ENCODE data around the gene PRDM16.

Gene PRDM16

DNA sequence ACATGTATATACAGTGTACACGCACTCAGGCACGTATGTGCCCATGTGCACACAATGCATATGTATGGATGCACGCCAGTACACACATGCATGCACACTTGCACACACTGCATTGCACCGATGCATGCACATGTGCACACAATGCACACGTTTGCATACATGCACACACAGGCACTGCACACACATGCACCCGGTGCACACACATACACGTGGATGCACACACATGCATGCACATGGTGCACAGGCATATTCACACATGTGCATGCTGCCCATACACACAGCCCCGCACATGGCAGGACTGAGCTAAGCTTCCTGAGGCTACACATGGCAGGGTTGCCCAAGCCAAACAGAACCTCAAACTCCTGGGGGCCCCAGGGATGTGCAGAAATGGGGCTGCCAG lies 405.0 kb downstream of the PRDM16 start:
- DNase-seq, result no peak

- no peak for DNase-seq
These were observed 405.4 kb downstream of the PRDM16 start for GRCh38 chr1:3474421-3474820.

GRCh38 chr1:3475839-3476573 lies 407.0 kb downstream of the PRDM16 start:
- no peak for DNase-seq

DNA sequence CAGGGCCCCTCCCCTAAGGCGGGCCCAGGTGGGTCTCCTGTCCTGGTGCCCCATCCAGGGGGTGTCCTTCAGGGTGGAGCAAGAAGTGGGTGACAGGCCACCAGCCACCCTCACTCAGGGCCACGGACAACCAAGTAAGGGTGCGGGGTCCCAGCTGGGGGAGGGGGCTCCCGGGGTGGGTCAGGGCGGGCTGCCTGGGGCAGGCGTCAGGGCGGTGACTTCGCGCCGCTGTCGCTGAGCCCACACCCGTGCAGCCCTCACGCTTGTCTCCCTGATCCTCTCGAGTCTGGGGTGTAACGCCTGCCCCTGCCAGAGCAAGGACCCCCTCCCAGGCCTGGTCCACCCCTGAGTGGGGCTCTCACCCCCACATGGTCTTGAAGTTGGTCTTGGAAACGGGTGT lies 407.7 kb downstream of the PRDM16 start:
- DNase-seq, result no peak

DNA sequence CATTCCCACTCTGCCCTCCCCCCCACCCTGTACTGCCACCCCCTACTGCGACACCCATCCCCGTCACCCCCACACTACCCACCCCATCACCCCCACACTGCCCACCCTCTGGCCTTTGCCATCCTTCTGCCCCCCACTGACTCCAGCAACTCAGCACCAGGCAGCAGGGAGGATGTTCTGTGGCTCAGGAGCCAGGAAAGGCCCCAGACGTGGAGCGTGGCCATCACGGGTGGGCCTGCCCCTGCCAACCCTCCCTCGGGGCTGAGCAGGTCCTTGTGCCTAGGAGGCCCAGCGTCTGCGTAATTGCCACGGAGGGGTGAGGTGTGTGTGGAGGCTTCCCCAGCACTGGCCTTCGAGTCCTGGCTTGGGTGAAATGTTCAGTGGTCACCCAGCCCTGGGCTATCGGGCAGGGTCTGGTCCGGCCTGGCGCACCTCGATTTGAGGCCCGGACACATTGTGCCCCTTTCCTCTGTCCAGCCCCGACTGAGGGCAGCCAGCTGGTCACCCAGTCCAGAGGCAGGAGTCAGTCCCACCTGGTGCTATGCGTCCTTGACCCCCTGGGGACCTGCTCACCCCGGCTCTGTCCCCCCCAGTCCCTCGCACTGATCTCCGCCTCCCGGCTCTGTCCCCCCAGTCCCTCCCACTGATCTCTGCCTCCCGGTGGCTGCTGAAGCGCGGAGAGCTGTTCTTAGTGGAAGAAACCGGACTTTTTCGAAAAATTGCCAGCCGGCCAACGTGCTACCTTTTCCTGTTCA lies 408.4 kb downstream of the PRDM16 start:
- DNase-seq, result no peak

GRCh38 chr1:3478187-3478586 lies 409.2 kb downstream of the PRDM16 start:
- DNase-seq, result no peak

DNA sequence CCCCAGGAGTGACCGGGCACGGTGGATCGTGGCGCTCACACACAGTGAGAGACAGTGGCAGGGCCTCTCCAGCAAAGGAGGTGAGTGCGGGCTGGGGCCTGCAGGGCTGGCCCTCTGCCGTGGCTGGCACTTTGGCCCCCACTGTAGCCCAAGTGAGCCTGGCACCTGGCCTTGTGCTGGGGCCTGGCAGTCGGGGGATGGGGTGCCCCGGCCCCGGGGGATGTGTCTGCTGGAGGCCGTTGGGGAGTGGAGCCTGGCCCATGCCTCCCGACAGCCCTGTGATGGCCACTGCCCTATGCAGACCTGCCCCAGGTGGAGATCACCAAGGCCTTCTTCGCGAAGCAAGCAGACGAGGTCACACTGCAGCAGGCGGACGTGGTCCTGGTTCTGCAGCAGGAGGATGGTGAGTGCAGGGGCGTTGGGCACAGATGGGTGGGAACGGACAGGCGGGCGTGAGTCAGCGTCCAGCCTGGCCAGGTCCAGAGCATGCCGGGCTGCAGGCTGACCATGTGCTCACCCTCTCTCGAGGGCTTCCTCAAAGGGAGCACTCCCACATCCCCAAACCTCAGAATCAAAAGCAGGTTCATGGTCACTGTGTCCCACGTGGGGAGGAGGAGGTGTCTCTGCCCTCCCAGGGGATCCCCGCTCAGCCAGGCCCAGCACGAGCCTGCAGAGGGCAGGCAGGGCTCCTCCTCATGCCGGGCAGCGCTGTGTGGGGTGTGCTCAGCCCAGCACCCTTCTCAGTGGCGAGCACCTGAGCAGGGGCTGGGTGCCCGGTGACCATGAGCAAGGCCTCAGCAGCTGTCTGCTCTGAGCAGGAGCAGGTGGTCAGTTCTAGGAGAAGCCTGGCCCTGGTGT lies 410.7 kb downstream of the PRDM16 start:
- DNase-seq, result no peak

DNA sequence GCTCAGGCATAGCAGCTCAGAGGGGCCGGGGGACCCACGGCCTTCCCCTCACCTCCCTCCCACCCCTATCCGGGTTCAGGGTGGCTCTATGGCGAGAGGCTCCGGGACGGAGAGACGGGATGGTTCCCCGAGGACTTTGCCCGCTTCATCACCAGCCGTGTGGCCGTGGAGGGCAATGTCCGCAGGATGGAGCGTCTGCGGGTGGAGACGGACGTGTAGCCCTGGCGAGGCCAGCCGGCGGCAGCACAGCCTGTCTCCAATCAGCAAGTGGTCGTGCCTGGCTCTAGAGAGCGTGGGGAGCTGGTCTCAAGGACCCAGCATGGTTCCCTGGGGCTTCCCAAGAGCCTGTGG lies 411.3 kb downstream of the PRDM16 start:
- DNase-seq, result no peak

- DNase-seq, result no peak
These were observed 412.0 kb downstream of the PRDM16 start for GRCh38 chr1:3481046-3481445.

DNA sequence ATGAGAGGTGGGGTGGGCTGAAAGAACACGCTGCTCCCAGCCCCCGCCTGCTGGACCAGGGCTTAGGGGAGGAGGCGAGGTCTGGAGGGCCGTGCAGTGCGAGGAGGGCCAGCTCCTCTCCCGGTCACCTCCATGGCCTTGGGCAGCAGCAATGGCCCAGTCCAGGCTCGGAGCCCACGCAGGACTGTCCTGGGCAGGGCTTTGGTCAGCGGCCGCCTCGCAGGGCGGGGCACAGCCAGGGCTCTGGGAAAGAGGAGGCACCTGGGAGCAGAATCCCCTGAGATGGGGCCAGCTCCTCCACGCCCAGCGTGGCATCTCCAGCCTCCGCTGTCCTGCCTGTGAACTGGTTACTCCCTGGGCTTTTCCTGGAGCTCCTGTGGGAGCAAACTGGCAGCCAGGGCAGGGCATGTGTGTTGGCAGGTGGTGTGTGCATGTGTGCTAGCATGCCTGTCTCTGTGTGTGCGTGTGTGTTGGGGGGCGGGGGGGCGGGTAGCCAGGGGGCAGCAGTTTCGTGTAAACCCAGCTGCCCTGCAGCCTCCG lies 412.9 kb downstream of the PRDM16 start:
- DNase-seq, result no peak

DNA sequence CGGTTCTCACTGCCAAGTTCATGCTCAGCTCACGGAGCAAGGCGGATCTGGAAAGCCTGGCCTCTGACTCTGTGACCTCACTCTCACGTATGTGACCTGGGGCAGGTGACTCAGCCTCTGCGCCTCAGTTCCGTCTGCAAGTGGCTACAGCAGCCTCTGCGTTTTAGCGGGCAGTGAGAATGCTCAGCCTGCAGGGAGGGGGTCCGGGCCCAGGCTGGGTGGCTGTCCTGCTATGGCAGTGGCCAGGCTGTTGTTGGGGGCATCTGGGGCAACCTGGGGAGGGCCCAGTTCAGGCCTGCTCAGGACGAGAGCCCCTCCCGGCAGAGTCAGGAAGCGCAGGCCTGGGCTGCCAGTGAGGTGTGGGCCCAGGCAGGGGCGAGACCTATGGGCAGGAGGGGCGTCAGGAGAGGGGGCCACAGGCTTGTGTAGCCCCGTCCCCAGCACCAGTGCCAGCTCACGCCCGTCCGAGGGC lies 413.4 kb downstream of the PRDM16 start:
- no peak for DNase-seq

- DNase-seq, result no peak
These were observed 414.4 kb downstream of the PRDM16 start for GRCh38 chr1:3483380-3483779.

DNA sequence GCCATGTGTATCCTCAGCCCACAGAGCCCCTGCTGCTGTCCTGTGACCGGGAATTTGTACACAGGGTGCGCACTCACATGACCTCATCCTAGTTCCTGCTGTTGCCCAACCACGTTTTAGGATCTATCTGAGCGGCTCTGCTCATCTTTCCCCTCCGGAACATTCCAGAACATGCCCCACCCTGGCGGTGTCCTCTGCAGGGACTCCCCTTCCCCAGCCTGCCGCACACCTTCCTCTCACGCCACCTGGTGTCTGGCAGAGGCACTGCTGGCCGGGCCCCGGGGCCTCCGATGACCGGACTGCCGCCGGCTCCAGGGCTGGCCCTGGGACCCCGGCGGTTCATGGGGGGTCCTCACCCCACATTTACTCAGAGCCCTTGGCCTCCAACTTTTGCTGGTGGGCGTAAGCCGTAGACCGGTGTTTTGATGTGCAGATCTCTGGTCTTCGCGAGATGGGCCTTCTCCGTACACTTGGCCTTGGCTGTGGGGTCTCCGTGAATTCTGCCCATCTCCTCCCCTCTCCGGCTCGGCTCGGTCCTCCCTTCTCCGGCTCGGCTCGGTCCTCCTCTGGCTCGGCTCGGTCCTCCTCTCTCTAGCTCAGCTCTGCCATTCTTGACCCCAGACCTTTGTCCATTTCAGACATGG lies 414.9 kb downstream of the PRDM16 start:
- DNase-seq, result peak; percentile 47

GRCh38 chr1:3485016-3485415 lies 416.0 kb downstream of the PRDM16 start:
- no peak for DNase-seq

Data from OCI-M1 (cell line).